ENCODE results near the gene CFAP141. TPM values are rescaled to one million over a fixed set of nuclear protein-coding genes. Genes with fewer than 3 reads are reported as not detected.

CFAP141 gene
- total RNA-seq, 6 experiments from 2014 or later = not detected

DNA sequence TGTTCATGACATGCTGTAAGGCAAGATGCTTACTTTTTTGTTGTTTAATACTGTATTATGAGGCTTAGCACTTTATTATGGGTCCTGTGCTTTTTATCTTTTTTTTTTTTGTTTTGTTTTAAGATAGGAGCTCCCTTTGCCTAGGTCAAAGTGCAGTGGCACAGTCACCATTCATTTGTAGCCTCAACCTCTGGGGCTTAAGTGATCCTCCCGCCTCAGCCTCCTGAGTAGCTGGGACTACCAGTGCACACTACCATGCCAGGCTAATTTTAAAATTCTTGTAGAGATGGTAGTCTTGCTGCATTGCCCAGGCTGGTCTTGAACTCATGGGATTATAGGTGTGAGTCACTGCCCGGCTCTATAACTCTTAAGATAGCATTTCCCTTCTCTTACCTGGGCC, 19.2 kb upstream of the CFAP141 start:
- intact Hi-C loops (cut with DNase I) = no loop called here
- no peak for TF ChIP-seq POLR2A (IDR thresholded peaks at IDR 0.05)
- TF ChIP-seq, protein P1, sequence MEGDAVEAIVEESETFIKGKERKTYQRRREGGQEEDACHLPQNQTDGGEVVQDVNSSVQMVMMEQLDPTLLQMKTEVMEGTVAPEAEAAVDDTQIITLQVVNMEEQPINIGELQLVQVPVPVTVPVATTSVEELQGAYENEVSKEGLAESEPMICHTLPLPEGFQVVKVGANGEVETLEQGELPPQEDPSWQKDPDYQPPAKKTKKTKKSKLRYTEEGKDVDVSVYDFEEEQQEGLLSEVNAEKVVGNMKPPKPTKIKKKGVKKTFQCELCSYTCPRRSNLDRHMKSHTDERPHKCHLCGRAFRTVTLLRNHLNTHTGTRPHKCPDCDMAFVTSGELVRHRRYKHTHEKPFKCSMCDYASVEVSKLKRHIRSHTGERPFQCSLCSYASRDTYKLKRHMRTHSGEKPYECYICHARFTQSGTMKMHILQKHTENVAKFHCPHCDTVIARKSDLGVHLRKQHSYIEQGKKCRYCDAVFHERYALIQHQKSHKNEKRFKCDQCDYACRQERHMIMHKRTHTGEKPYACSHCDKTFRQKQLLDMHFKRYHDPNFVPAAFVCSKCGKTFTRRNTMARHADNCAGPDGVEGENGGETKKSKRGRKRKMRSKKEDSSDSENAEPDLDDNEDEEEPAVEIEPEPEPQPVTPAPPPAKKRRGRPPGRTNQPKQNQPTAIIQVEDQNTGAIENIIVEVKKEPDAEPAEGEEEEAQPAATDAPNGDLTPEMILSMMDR (IDR thresholded peaks at IDR 0.05) = no peak
- 100% methylated on average over 2 of the region's 2 CpGs for WGBS (ENCODE audit: insufficient coverage, low coverage, low lambda C conversion rate, missing lambda C conversion rate)
- H3K4me1 ChIP-seq = peaks cover 0 to 28% (median 9%) of the 10 kb centered on the region in 4 donors
- H3K27ac ChIP-seq = no peak overlapping the region
- no peaks in the 10 kb centered on the region for H3K9me3 ChIP-seq
- H3K36me3 ChIP-seq = peaks cover 0 to 54% (median 20%) of the 10 kb centered on the region in 4 donors
- no peak for DNase-seq
- ATAC-seq = no peak
- H3K4me3 ChIP-seq = no peak overlapping the region
- no peaks in the 10 kb centered on the region for H3K27me3 ChIP-seq

DNA sequence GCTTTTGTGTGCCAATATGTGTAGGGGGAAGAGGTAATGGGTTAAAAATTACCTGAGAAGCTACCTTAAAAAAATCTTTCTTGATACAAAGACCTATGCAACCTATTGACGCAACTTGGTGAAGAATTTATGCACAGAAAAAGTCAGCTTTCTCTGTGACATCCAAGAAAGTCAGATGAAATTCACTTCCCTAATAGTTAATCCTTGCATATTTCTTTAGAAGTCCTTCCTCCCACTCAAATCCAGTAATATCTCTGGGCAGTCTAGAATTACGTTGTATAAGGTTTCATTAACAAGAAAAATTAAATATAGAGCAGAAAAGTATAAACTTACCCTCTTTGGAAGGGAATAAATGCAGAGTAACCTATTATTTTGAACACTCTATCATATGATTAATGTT, 17.5 kb upstream of the CFAP141 start:
- peaks cover 0 to 40% (median 12%) of the 10 kb centered on the region in 4 donors for H3K36me3 ChIP-seq
- intact Hi-C loops (cut with DNase I) = no loop called here
- H3K27me3 ChIP-seq = no peaks in the 10 kb centered on the region
- no peak for DNase-seq
- ATAC-seq = no peak
- H3K4me1 ChIP-seq = peaks cover 0 to 35% (median 13%) of the 10 kb centered on the region in 4 donors
- 60% methylated on average over 2 of the region's 2 CpGs for WGBS (ENCODE audit: insufficient coverage, low coverage, low lambda C conversion rate, missing lambda C conversion rate)
- H3K27ac ChIP-seq = no peak overlapping the region
- TF ChIP-seq POLR2A (IDR thresholded peaks at IDR 0.05) = no peak
- TF ChIP-seq, protein P1 (IDR thresholded peaks at IDR 0.05) = no peak
- H3K9me3 ChIP-seq = no peaks in the 10 kb centered on the region
- H3K4me3 ChIP-seq = no peak overlapping the region

DNA sequence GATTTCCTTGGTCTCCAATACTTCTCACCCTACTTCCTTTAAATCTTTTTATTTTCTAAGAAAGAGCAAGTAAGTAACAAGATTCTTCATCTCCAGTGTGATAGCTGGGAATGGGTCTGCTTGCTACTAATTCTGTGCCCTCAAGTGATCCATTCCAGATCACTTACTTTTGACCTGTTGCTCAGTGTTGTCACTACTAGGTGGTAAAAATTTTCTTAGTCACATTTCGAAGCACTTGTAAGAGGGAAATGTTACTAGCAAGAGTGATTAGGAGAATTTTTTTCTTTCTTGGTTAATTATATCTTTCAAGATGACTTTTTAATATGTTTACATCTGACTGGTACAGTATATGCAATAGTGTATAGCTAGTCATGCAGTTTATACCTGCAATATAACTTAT, 16.8 kb upstream of the CFAP141 start:
- no peaks in the 10 kb centered on the region for H3K9me3 ChIP-seq
- ATAC-seq = no peak
- H3K27ac ChIP-seq = no peak overlapping the region
- TF ChIP-seq, protein P1 (IDR thresholded peaks at IDR 0.05) = no peak
- TF ChIP-seq POLR2A (IDR thresholded peaks at IDR 0.05) = no peak
- H3K27me3 ChIP-seq = no peaks in the 10 kb centered on the region
- peaks cover 0 to 40% (median 11%) of the 10 kb centered on the region in 4 donors for H3K36me3 ChIP-seq
- 75% methylated on average over 1 of the region's 1 CpG for WGBS (ENCODE audit: insufficient coverage, low coverage, low lambda C conversion rate, missing lambda C conversion rate)
- intact Hi-C loops (cut with DNase I) = no loop called here
- H3K4me3 ChIP-seq = no peak overlapping the region
- peaks cover 0 to 41% (median 17%) of the 10 kb centered on the region in 4 donors for H3K4me1 ChIP-seq
- no peak for DNase-seq

DNA sequence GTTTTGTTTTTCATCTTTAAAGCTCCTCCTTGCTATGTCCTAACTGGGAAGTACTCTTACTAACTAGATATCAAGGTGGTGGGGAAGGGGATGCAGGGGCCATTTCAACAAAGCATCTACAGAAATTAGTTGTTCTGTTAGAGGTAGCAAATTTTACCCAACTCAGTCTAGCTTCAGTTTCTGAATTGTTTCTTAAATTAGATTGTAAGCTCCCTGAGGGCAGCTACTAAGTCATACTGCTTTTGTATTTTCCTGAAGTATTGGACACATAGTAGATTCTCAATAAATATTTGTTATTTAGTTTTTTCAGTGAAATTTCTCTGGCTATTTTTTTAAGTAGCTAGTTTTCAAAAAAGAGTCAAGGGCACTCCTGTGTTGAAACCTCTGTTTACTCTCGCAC, 16.4 kb upstream of the CFAP141 start:
- WGBS (ENCODE audit: insufficient coverage, low coverage, low lambda C conversion rate, missing lambda C conversion rate) = 31% methylated on average over 1 of the region's 1 CpG
- TF ChIP-seq, protein P1 (IDR thresholded peaks at IDR 0.05) = no peak
- TF ChIP-seq POLR2A (IDR thresholded peaks at IDR 0.05) = no peak

More for the DNA sequence above, 16.4 kb upstream of the CFAP141 start:
- DNase-seq = no peak
- H3K27ac ChIP-seq = peak overlapping the region in 1 of 3 donors; percentile 99
- no peaks in the 10 kb centered on the region for H3K27me3 ChIP-seq
- H3K9me3 ChIP-seq = no peaks in the 10 kb centered on the region
- intact Hi-C loops (cut with DNase I) = no loop called here
- peaks cover 0 to 40% (median 9%) of the 10 kb centered on the region in 4 donors for H3K36me3 ChIP-seq
- ATAC-seq = no peak
- peaks cover 0 to 41% (median 18%) of the 10 kb centered on the region in 4 donors for H3K4me1 ChIP-seq
- peak overlapping the region in 1 of 3 donors; percentile 80 for H3K4me3 ChIP-seq

Data from right lobe of liver (tissue), 6 donors.